GM21367 (cell line): ENCODE measurements around the gene LKAAEAR1.
"Not testable (repeated sequence)": the region's sequence is repeated elsewhere in the genome, so short reads cannot be mapped to it uniquely, and the experiment has no call there.

Experiments
- ATAC-seq: cut with Tn5 transposase; IDR thresholded peaks from one replicate; pipeline ENCODE4 v1.9.1; 2021; ENCODE audit not compliant: unreplicated experiment

The LKAAEAR1 gene

DNA sequence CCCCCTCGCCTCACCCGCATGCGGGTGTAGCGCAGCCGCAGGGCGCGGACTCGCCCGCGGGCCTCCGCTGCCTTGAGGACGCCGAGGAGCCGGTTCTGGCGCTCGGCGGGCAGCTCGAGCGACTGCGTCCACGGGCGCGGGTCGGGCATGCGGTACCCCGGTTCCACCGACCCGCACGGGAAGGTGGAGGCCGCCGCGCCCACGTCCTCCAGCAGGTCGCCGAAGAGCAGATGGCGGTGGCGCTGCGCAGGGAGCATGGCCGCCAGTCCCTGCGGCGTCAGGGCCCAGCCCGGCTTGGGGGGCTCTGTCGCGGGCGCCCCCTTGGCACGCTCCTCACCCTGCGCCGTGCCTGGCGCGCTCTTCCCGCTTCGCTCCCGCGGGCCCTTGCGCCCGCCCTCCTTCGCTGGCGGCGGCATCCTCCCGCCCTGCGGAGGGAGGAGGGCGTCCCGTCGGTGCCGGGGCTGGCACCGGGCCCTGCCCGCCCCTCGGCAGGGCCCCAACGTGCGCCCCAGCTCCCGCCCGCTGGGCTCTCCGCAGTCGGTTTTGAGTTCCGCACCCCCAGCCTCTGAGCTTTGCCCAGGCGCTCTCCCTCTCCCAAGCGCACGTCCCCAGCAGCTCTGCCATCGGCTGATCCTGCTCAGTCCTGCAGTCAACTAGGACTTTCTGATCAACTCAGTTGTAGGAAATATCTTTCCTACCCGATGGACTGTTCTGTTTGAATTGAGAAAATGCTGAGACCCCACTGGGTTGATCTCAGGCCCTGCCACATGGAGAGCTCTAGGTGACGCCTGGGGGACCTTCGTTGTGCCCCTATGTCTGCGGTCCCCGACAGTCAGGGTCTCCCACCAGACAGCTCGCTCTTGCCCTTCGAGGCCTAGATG, at the start of gene LKAAEAR1:
Gene LKAAEAR1, minus strand, starts transcription at position 595 of the 881 bp plus-strand sequence. Its CDS starts 179 bp downstream, at position 416.
- no peak for ATAC-seq

- ATAC-seq = no peak
These were observed 47.2 kb upstream of the LKAAEAR1 start for GRCh38 chr20:64131406-64131805.

DNA sequence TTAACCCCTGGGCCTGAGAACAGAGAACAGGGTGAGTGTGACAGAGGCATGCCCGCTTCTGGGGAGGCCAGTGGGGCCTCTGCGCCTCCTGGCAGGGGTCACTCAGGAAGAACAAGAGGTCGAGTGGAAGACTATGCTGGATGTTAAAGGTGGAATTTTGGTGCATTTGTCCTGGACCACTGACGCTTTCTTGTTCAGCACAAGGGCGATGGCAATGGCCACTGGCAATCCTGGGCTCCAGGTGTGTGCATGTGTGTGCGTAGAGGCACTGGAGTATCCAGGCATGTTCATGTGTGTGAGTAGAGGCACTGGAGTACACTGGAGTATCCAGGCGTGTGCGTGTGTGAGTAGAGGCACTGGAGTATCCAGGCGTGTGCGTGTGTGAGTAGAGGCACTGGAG, 46.7 kb upstream of the LKAAEAR1 start:
- ATAC-seq = no peak

DNA sequence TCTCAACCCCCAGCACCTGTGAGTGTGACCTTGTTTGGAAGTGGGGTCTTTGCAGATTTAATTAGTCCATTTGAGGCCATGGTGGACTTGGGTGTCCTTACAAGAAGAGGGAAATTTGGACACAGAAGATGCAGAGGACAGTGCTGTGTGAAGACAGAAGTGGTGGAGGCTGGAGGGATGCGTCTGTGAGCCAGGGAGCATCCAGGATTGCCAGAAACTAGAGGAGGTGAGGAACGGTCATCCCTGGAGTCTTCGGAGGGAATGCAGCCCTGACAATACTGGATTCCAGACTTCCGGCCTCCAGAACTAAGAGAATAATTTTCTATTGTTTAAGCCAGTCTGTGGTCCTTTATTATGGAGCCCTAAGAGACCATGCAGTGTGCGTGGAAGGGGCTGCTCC, 46.1 kb upstream of the LKAAEAR1 start:
- no peak for ATAC-seq

DNA sequence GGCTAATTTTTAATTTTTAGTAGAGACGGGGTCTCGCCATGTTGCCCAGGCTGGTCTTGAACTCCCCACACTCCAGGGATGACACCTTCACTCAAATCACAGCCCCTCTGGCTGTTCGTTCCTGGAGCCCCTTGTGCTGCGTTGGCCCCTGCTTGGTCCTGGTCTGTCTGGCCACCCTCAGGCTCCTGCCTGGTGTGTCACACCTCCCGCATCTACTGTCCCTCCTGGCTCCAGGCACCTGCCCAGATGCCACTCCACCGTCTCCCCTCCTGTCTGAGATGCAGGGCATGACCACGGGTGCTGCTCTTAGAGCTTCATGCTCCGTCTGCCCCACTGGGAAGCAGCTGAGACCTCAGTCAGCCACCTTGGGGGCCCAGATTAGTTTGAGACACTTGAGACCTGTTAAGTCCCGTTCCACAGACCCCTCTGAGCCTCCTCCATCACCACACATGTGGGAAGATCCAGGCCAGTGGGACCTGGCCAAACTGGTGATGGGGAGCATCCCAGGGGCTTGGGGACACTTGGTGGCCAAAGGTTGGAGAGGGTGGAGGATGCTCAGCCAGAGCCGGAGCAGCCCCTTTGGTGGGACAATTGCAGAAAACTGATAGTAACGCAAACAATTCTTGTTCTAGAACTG, 45.1 kb upstream of the LKAAEAR1 start:
- no peak for ATAC-seq

GRCh38 chr20:64123517-64123916, 39.3 kb upstream of the LKAAEAR1 start:
- ATAC-seq = not testable (repeated sequence)

DNA sequence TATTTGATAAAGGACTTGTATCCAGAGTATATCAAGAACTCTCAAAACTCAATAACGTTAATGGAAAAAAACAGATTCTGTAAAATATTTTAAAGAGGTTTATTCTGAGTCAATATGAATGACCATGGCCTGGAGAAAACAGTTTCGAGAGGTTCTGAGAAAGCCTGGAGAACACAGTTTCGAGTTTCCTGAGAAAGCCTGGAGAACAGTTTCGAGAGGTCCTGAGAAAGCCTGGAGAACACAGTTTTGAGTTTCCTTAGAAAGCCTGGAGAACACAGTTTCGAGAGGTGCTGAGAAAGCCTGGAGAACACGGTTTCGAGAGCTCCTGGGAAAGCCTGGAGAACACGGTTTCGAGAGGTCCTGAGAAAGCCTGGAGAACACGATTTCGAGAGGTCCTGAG, 38.7 kb upstream of the LKAAEAR1 start:
- ATAC-seq = not testable (repeated sequence)

DNA sequence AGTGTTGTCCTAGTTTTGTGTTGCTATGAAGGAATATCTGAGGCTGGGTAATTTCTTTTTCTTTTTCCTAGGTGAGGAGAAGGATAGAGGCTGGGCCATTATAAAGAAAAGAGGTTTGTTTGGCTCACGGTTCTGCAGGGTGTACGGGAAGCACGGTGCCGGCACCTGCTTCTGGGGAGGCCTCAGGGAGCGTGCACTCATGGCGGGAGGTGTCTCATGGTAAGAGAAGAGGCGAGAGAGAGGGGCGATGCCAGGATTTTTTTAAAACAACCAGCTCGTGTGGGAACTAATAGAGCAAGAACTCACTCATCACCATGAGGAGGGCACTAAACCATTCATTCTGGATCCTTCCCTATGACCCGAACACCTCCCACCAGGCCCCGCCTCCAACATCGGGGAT, 37.4 kb upstream of the LKAAEAR1 start:
- no peak for ATAC-seq

GRCh38 chr20:64119681-64120341, 35.6 kb upstream of the LKAAEAR1 start:
- no peak for ATAC-seq

GRCh38 chr20:64119301-64119680, 35.1 kb upstream of the LKAAEAR1 start:
- no peak for ATAC-seq

DNA sequence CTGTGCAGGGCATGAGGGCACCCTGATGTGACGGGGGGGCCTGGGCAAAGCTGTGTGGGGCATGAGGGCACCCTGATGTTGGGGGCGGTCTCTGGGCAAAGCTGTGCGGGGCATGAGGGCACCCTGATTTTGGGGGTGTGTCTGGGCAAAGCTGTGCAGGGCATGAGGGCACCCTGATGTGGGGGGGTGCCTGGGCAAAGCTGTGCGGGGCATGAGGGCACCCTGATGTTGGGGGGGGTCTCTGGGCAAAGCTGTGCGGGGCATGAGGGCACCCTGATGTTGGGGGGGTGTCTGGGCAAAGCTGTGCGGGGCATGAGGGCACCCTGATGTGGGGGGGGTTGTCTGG, 33.2 kb upstream of the LKAAEAR1 start:
- ATAC-seq = not testable (repeated sequence)

DNA sequence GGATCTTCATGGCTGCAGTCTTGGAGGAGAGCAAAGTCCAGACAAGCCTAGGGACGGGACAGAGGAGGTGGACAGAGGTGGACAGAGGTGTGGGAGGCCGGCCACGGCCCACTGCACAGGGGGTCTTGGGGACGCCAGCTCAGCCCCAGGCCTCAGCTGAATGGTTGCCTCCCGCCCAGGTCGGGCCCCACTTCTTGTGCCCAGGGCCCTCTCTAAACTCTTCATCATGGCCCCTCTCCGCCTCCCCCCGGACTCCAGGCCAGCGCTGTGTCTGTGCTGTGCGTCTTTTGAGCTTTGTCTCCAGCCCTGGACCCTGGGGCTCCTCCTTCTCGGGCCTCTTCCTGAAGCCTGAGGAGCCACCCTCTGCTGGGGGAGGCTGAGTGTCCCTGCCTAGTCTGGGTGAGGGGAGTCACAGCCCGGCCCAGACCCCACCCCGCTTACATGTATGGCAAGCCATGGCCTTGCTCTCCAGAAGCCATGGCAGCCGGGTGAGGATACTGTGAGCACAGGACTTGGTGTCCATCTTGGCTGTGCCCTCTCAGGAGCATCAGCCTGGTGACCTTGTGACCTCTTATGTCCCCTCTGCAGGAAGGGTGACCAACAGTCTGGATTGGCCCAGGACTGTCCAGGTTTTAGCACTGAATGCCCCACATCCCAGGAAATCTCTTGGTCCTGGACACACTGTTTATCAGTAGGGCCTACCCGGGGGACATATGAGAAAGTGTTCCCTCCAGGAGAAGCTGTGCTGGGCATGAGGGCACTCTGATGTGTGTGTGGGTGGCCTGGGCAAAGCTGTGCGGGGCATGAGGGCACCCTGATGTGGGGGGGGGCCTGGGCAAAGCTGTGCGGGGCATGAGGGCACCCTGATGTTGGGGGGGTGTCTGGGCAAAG, 32.6 kb upstream of the LKAAEAR1 start:
- no peak for ATAC-seq

DNA sequence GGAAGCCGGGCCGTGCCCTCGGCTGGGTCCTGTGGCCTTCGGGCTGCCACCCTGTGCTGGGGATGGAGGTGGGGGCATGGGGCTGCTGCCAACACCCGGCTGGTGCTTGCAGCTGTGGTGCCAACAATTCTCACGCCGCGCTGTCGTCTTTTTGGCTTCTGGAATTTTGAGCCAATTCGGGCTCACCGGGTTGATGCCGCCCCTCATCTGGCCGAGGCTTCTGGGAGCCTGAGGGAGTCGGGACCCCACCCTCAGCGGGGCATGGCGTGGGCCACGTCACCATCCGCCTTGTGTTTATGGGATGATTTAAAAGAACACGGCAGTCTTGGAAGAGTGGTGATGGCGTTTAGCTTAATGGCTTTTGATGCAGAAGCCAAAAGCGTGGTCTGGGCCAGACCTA, 31.8 kb upstream of the LKAAEAR1 start:
- no peak for ATAC-seq

DNA sequence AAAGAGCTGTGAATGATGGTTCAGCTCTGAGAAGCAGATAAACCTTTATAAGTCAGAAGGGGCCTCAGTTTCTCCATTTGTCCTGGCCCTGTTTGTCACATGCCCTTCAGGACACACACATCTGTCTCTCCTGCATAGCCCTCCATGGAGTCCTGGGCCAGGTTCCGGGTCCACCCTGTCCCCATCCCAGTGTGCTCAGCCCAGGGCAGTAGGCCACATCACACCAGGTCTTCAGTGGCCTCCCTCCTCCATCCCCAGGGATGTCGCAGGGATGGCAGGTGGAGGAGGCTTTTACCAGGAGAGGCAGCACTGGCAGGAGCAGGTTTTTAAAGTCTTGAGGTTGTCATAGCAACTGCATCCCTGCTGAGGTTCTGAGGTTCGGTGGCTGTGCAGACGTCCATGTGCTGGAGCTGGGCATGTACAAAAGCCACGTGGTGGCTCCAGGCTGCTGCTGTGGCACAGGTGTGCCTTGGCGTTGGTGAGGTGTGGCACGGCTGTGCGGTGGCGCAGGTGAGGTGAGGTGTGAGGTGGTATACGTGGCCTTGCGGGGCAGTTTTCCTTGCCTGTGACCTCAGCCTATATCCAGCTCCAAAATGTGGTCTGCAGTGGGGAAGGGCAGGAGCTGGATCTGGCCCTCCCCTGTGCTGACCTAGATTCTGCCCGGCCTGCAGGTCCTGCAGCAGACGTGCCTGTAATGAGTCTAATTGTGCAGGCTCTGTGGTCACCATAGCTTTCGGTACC, 31.1 kb upstream of the LKAAEAR1 start:
- no peak for ATAC-seq

- ATAC-seq = no peak
These were observed 30.3 kb upstream of the LKAAEAR1 start for GRCh38 chr20:64114356-64114971.

- no peak for ATAC-seq
These were observed 29.7 kb upstream of the LKAAEAR1 start for GRCh38 chr20:64113796-64114355.

DNA sequence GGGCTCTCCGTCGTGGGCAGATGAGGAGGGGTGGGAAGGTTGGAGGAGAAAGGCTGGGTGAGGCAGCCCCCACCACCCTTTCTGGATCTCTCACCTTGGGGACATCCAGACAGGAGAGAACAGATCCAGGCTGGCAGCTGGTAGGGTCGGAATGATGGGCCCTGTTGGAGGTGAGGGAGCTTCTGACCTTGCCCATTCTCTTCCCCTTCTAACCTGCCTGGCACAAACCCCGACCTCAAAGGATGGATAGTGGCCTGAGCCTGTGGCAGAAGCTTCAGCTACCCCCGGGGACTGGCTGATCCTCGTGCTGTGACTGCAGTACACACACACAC, 29.2 kb upstream of the LKAAEAR1 start:
- no peak for ATAC-seq

- ATAC-seq = no peak
These were observed 28.7 kb upstream of the LKAAEAR1 start for GRCh38 chr20:64112691-64113443.
